Femur (tissue), 1 donor: ENCODE measurements around the gene TBC1D16.

Experiments used
- DNase-seq: peaks from one replicate; pipeline ENCODE4 v3.0.0-alpha.2; 2017

The TBC1D16 gene

GRCh38 chr17:79949656-79950209, 85.9 kb downstream of the TBC1D16 start:
- peak; percentile 16 for DNase-seq

GRCh38 chr17:79948945-79949655, 86.6 kb downstream of the TBC1D16 start:
- peak; percentile 20 for DNase-seq

- peak; percentile 16 for DNase-seq
Measured at GRCh38 chr17:79948406-79948944, 87.2 kb downstream of the TBC1D16 start.

- peak; percentile 17 for DNase-seq
Measured at GRCh38 chr17:79947351-79948031, 88.2 kb downstream of the TBC1D16 start.

GRCh38 chr17:79946352-79947231, 89.1 kb downstream of the TBC1D16 start:
- DNase-seq, result peak; percentile 16

GRCh38 chr17:79945591-79946255, 89.9 kb downstream of the TBC1D16 start:
- peak; percentile 23 for DNase-seq

- peak; percentile 19 for DNase-seq
Measured at GRCh38 chr17:79944821-79945391, 90.8 kb downstream of the TBC1D16 start.

- DNase-seq, result peak; percentile 12
Measured at GRCh38 chr17:79944251-79944812, 91.3 kb downstream of the TBC1D16 start.

- peak; percentile 10 for DNase-seq
Measured at GRCh38 chr17:79943347-79944241, 92.1 kb downstream of the TBC1D16 start.

GRCh38 chr17:79942591-79943346, 92.9 kb downstream of the TBC1D16 start:
- peak; percentile 40 for DNase-seq

GRCh38 chr17:79942011-79942405, 93.7 kb downstream of the TBC1D16 start:
- peak; percentile 20 for DNase-seq

- DNase-seq, result peak; percentile 13
Measured at GRCh38 chr17:79941088-79942010, 94.3 kb downstream of the TBC1D16 start.

- DNase-seq, result no peak
Measured at GRCh38 chr17:79940459-79941087, 95.1 kb downstream of the TBC1D16 start.

GRCh38 chr17:79939755-79940458, 95.8 kb downstream of the TBC1D16 start:
- peak; percentile 20 for DNase-seq

GRCh38 chr17:79939094-79939435, 96.6 kb downstream of the TBC1D16 start:
- DNase-seq, result peak; percentile 7

- DNase-seq, result no peak
Measured at GRCh38 chr17:79938336-79939093, 97.2 kb downstream of the TBC1D16 start.
